Activated naive CD8-positive, alpha-beta T cell treated with anti-CD3 and anti-CD28 coated beads for 36 hours (primary cell): ENCODE measurements around the gene GIGYF2. TPM values are rescaled to one million over a fixed set of nuclear protein-coding genes. Genes with fewer than 3 reads are reported as not detected.
A peak's percentile ranks its signal among the peaks of the same experiment; 100 is the strongest.

Source experiments
- DNase-seq: peaks from one replicate; pipeline ENCODE4 v3.0.0; 2021
- H3K27ac Mint-ChIP-seq: one replicate; pipeline ENCODE4 v1.8.0; 2022; ENCODE audit warnings: mild to moderate bottlenecking, moderate library complexity, mixed read lengths
- H3K27me3 Mint-ChIP-seq: one replicate; pipeline ENCODE4 v1.8.0; 2022; ENCODE audit warnings: mild to moderate bottlenecking, mixed read lengths
- H3K36me3 Mint-ChIP-seq: one replicate; pipeline ENCODE4 v1.8.0; 2021; ENCODE audit warnings: mild to moderate bottlenecking, mixed read lengths
- H3K4me1 Mint-ChIP-seq: one replicate; pipeline ENCODE4 v1.8.0; 2021; ENCODE audit warnings: mixed read lengths
- H3K4me3 Mint-ChIP-seq: one replicate; pipeline ENCODE4 v1.8.0; 2022; ENCODE audit warnings: mild to moderate bottlenecking, moderate library complexity, mixed read lengths
- H3K9me3 Mint-ChIP-seq: one replicate; pipeline ENCODE4 v1.8.0; 2022; ENCODE audit warnings: mixed read lengths
- total RNA-seq, 2 experiments: library from RNA; stranded (reverse); gene quantifications; one replicate each; pipeline ENCODE4 v1.2.3, GENCODE V29; 2021

Gene GIGYF2
- total RNA-seq, 2 experiments from 2014 or later, result 45.2 to 45.7 TPM

DNA sequence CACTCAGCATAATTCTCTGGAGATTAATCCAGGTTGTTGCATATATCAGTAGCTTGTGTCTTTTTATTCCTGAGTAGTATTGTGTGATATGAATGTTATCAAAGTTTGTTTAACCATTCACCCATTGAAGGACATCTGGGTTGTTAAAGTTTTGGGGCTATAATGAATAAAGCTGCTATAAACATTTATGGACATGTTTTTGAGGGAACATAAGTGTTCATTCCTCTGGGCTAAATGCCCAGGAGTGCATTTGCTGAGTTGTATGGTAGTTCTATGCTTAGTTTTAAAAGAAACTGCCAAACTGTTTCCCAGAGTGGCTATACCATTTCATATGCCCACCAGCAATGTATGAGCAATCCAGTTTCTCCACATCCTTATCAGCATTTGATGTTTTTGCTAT lies 101.1 kb downstream of the GIGYF2 start:
- peaks cover 10% of the 10 kb centered on the region for H3K9me3 Mint-ChIP-seq
- H3K27ac Mint-ChIP-seq, result no peak overlapping the region
- H3K36me3 Mint-ChIP-seq, result peaks cover 47% of the 10 kb centered on the region
- H3K4me1 Mint-ChIP-seq, result no peaks in the 10 kb centered on the region
- no peaks in the 10 kb centered on the region for H3K27me3 Mint-ChIP-seq
- DNase-seq, result no peak
- no peak overlapping the region for H3K4me3 Mint-ChIP-seq

DNA sequence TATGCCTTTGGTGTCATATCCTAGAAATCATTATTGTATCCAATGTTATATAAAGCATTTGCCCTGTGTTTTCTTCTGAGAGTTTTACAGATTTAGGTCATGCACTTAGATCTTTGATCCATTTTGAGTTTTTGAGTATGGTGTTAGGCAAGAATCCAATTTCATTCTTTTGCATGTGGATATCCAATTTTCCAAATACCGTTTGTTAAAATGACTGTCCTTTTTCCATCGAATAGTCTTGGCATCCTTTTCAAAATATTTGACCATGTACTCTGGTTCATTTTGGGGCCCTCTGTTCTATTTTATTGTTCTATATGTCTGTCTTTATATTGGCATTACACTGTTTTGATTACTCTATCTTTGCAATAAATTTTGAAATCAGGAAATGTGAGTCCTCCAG lies 103.0 kb downstream of the GIGYF2 start:
- H3K27ac Mint-ChIP-seq, result no peak overlapping the region
- H3K4me1 Mint-ChIP-seq, result no peaks in the 10 kb centered on the region
- peaks cover 60% of the 10 kb centered on the region for H3K36me3 Mint-ChIP-seq

DNA sequence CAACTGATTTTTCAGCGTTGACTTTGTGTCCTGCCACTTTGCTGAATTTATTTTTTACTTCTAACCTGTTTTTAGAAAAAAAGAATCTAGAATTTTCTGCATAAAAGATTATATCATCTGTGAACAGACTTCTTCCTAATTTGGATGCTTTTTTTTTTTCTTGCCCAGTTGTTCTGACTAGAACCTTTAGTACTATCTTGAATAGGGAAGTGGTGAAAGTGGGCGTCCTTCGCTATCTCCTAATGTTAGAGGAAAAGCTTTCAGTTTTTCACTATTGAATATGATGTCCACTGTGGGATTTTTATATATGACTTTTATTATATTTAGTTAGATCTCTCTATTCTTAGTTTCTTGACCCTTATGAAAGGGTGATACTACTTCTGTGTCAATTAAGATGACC lies 105.0 kb downstream of the GIGYF2 start:
- DNase-seq, result no peak

More for the DNA sequence above, 103.0 kb downstream of the GIGYF2 start:
- H3K27me3 Mint-ChIP-seq, result no peaks in the 10 kb centered on the region
- DNase-seq, result no peak
- no peak overlapping the region for H3K4me3 Mint-ChIP-seq
- peaks cover 10% of the 10 kb centered on the region for H3K9me3 Mint-ChIP-seq

DNA sequence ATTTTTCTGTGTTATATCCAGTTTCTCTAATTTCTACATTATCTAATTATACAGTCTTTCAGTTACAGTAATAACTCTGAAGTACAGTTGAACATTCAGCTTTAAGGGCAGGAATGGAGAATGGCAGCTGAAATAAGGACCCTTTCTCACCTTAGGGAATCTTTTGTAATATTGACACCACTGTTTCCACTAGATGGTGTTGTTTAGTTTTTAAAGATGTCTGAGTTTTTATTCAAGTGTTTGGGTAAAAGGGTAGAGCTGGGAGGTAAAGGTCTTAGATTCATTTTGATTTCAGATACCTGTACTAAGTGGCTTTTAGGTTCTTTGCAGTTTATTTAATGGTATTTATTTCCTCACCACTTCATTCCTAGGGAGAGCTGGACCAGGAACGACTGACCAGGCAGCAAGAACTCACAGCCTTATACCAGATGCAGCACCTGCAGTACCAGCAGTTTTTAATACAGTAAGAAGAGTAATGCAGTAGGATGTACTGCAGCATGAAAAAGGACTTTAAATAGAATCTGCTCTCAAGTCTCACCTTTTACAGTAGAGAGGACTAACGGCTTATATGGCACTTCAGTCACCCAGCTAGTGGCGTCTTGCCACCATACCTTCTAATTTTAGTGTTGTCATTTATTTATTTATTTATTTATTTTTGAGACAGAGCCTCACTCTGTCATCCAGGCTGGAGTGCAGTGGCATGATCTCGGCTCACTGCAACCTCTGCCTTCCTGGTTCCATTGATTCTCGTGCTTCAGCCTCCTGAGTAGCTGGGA lies 112.4 kb downstream of the GIGYF2 start:
- Mint-ChIP-seq H3K27me3 (no peaks in the 10 kb centered on the region), H3K4me1 (peaks cover 3% of the 10 kb centered on the region), H3K36me3 (peaks cover 17% of the 10 kb centered on the region), H3K27ac (no peak overlapping the region), H3K4me3 (no peak overlapping the region), H3K9me3 (no peaks in the 10 kb centered on the region)
- no peak for DNase-seq

More for the DNA sequence above, 105.0 kb downstream of the GIGYF2 start:
- Mint-ChIP-seq H3K36me3 (peaks cover 56% of the 10 kb centered on the region), H3K4me1 (no peaks in the 10 kb centered on the region), H3K27ac (no peak overlapping the region), H3K9me3 (peaks cover 10% of the 10 kb centered on the region), H3K27me3 (no peaks in the 10 kb centered on the region), H3K4me3 (no peak overlapping the region)

DNA sequence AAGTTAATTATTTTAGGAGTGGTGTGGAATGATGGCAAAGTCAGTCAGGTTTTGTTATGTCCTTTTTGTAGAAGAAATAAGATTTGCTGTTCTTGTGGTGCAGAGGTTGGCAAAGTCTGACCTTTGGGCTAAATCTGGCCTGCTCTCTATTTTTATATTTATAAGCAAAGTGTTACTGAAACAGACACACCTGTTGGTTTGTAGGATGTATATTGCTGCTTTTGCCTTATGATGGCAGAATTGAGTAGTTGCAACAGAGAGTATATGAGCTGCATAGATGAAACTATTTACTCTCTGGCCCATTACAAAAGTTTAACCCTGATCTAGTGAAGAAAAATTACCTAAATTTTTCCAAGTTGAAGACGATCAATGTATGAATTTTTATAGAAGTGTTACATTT lies 113.3 kb downstream of the GIGYF2 start:
- Mint-ChIP-seq H3K36me3 (peaks cover 10% of the 10 kb centered on the region), H3K27me3 (no peaks in the 10 kb centered on the region), H3K4me3 (no peak overlapping the region), H3K9me3 (no peaks in the 10 kb centered on the region), H3K4me1 (peaks cover 3% of the 10 kb centered on the region), H3K27ac (no peak overlapping the region)
- no peak for DNase-seq

DNA sequence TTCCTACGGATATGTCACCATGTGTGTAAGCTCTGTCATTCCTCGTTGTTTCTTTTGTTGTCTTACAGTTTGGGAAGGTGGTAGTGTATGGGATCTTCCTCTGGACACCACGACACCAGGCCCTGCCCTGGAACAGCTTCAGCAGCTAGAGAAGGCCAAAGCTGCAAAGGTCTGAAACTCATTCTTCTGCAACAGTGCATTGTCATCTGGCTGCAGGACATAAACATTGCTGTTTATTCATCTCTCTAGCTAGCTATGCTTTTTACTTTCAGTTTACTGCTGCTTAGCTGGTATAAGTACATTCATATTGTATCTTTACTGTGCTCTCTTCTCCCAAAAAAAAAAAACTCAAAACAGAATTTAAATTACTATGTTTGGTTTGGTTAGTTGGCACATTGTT lies 118.4 kb downstream of the GIGYF2 start:
- DNase-seq, result no peak
- Mint-ChIP-seq H3K27me3 (no peaks in the 10 kb centered on the region), H3K27ac (no peak overlapping the region), H3K4me1 (peaks cover 13% of the 10 kb centered on the region), H3K9me3 (no peaks in the 10 kb centered on the region), H3K4me3 (no peak overlapping the region), H3K36me3 (peaks cover 32% of the 10 kb centered on the region)

DNA sequence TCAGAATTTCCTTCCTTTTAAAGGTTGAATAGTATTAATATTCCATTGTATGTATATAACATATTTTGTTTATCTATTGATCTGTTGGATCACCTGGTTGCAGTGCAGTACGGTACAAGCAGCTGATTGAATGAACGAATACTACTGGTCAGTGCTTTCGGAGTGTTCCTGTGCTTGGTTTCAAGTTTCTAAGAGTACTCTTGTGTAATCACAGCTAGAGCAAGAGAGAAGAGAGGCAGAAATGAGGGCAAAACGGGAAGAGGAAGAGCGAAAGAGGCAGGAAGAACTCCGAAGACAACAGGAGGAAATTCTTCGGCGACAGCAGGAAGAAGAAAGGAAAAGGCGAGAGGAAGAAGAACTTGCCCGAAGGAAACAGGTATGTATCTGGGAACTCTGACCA lies 119.5 kb downstream of the GIGYF2 start:
- Mint-ChIP-seq H3K27me3 (no peaks in the 10 kb centered on the region), H3K9me3 (no peaks in the 10 kb centered on the region), H3K27ac (no peak overlapping the region), H3K36me3 (peaks cover 31% of the 10 kb centered on the region), H3K4me1 (peaks cover 10% of the 10 kb centered on the region), H3K4me3 (no peak overlapping the region)
- no peak for DNase-seq

DNA sequence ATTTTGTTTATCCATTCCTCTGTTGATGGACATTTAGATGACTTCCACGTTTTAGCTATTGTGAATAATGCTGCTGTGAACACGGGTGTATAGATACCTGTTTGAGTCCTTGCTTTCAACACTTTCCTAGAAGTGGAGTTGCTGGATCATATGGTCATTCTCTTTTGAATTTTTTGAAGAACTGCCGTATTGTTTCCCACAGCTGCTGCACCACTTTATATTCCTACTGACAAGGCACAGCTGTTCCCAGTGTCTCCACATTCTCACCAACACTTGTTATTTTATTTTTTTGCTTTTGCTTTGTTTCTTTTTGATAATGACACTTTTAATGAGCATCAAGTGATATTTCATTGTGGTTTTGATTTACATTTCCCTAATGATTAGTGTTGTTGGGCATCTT lies 120.6 kb downstream of the GIGYF2 start:
- Mint-ChIP-seq H3K4me1 (peaks cover 10% of the 10 kb centered on the region), H3K27me3 (no peaks in the 10 kb centered on the region), H3K36me3 (peaks cover 33% of the 10 kb centered on the region), H3K9me3 (no peaks in the 10 kb centered on the region), H3K27ac (no peak overlapping the region), H3K4me3 (no peak overlapping the region)
- DNase-seq, result no peak

DNA sequence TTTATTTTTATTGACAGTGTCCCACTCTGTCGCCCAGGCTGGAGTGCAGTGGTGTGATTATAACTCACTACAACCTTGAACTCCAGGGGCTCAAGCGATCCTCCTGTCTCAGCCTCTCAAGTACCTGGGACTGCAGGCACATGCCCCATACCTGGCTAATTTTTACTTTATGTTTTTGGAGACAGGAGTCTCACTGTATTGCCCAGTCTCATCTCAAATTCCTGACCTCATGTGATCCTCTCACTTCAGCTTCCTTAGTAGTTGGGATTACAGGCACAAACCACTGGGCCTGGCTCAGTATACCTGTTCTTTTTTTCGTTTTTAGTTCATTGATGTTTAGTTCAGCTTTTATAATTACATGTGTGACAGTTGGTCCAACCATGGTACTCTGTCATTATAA lies 132.9 kb downstream of the GIGYF2 start:
- DNase-seq, result no peak
- Mint-ChIP-seq H3K4me3 (no peak overlapping the region), H3K36me3 (peaks cover 30% of the 10 kb centered on the region), H3K9me3 (peaks cover 3% of the 10 kb centered on the region), H3K27me3 (no peaks in the 10 kb centered on the region), H3K4me1 (no peaks in the 10 kb centered on the region), H3K27ac (no peak overlapping the region)

DNA sequence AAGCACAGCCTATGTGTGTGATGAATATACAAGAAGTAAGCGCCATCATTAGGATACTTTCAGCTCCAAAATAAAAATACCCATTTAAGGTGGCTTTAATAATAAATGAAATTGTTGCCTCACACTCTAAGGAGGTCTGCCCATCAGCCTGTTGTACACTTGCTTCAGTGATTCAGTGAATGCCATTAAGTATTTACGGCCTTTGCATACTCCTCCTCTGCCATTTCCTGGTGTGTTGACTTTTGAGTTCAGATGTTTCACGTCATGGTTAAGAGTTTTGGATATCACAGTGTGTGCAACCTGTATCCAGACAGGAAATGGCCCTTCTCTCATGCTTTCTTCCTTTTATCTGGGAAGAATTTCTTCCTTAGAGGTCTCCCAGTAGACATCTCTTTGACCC lies 134.4 kb downstream of the GIGYF2 start:
- Mint-ChIP-seq H3K27ac (no peak overlapping the region), H3K4me1 (no peaks in the 10 kb centered on the region), H3K36me3 (peaks cover 20% of the 10 kb centered on the region), H3K4me3 (no peak overlapping the region), H3K27me3 (no peaks in the 10 kb centered on the region), H3K9me3 (no peaks in the 10 kb centered on the region)
- DNase-seq, result no peak

DNA sequence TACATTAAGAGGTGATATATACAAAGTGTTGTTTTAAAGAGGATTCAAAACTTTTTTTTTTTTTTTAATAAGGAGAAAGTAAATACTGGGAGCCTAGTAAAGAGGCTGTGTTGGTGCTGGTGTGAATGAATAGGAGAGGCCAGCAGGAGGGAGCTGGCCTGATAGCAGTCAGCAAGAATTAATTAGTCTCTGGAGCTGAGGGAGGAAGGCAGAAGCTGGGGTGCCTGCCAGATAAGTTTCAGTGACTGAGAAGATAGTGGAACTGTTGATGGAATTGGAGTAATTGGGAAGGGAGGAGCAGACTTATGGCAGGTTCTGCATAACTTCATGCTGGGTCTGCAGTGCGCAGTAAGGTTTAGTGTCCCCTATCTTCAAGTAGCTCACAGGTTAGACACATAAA lies 136.7 kb downstream of the GIGYF2 start:
- H3K4me3 Mint-ChIP-seq, result no peak overlapping the region
- H3K36me3 Mint-ChIP-seq, result peaks cover 16% of the 10 kb centered on the region
- H3K4me1 Mint-ChIP-seq, result peaks cover 13% of the 10 kb centered on the region
- no peaks in the 10 kb centered on the region for H3K9me3 Mint-ChIP-seq
- H3K27ac Mint-ChIP-seq, result no peak overlapping the region
- H3K27me3 Mint-ChIP-seq, result no peaks in the 10 kb centered on the region
- DNase-seq, result no peak

DNA sequence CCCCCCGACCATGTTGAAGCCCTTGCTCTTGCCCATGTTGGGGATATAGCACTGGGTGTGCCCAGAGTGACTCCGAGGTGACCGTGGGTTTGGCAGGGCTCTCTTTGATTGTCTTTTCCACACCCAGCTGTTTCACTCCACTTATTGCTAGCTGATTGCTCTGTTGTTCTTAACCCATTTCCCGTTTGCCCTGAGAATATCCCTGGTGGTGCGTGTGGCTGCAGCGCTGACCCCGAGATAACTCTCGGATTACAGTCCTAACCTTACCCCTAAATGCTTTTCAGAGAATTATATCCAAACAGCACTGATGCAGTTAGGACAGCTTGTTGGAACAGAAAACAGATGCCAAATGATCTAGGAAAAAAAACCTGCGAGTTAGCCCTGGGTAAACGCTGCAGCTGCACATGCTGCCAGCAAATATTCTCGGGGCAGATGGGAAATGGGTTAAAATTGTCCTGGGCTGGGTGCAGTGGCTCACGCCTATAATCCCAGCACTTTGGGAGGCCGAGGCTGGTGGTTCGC lies 138.6 kb downstream of the GIGYF2 start:
- Mint-ChIP-seq H3K27ac (no peak overlapping the region), H3K4me3 (no peak overlapping the region)

DNA sequence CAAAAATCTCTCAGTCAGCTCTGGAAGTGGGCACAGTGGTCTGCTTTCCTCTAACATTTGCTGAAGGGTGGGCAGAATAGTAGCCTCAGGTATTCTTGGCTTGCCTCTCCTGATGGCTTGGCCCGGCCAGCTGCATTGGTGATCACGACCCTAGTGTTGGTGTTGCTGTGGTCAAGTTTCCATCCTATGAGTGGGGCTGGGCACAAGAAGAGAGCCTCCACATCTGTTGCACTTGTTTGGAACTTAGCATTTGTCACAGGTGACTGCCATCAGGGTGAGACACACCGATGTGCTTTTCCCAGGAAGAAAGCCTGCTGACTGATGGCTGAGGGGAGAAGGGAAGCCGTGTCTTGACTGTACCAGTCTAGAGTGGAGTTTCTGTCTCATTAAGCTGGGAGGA lies 139.8 kb downstream of the GIGYF2 start:
- no peaks in the 10 kb centered on the region for H3K27me3 Mint-ChIP-seq
- no peaks in the 10 kb centered on the region for H3K9me3 Mint-ChIP-seq
- H3K36me3 Mint-ChIP-seq, result peaks cover 30% of the 10 kb centered on the region
- no peak overlapping the region for H3K4me3 Mint-ChIP-seq
- DNase-seq, result no peak
- H3K4me1 Mint-ChIP-seq, result peaks cover 24% of the 10 kb centered on the region
- peak overlapping the region; percentile 27 for H3K27ac Mint-ChIP-seq

More for the DNA sequence above, 138.6 kb downstream of the GIGYF2 start:
- no peaks in the 10 kb centered on the region for H3K27me3 Mint-ChIP-seq
- no peak for DNase-seq
- no peaks in the 10 kb centered on the region for H3K9me3 Mint-ChIP-seq
- peaks cover 24% of the 10 kb centered on the region for H3K4me1 Mint-ChIP-seq
- peaks cover 27% of the 10 kb centered on the region for H3K36me3 Mint-ChIP-seq

DNA sequence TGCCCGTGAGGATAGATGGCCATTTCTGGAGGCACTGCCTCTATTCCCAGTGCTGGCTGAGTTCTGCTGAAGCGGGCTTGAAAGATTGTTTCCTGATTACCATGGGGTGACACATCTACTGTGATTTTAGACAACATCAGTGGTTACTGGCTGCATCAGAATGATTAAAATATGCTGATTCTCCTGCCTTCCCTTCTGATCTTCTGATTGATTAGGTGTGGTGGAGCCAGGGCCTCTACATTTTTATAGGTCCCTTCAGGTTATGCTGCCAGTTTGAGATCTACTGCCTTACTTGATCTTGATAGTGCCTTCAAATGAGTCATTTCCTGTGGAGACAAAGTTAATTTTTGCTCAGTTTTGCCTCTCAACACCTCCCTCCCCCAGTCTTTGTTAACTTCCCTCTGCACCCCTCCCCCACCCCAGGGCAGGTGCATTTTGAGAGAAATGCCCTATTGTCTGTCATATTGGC lies 141.3 kb downstream of the GIGYF2 start:
- H3K4me1 Mint-ChIP-seq, result peaks cover 24% of the 10 kb centered on the region
- DNase-seq, result peak; percentile 61
- H3K27ac Mint-ChIP-seq, result peak overlapping the region; percentile 82
- peaks cover 28% of the 10 kb centered on the region for H3K36me3 Mint-ChIP-seq
- peak overlapping the region; percentile 18 for H3K4me3 Mint-ChIP-seq
- H3K27me3 Mint-ChIP-seq, result no peaks in the 10 kb centered on the region
- H3K9me3 Mint-ChIP-seq, result no peaks in the 10 kb centered on the region

DNA sequence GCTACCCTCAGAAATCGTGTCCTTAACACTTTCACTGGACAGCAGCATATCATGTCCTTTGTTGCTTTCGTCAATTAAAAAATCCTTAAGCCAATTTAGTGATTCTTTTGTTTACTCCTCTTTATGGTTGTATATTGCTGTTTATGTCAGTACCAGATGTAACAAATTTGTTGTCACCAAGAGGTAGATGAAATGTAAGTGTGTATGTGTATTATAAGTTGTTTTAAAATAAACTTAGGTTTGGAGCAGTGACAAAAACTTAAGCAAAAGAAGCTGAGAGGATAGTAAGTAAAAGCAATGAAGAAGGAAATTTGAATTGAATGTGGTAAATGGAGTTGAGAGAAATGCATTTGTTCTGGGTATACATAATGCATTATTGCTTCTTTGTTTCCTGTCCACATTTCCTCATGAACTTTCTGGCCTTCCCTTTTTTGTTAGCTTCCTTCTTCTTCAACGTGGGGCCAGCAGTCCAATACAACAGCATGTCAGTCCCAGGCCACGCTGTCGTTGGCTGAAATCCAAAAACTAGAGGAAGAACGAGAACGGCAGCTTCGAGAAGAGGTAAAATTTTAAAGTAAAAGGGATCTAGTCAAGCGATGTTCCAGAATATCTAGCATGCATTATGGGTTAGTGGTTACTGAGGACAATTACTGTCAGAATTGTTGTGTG lies 142.4 kb downstream of the GIGYF2 start:
- no peak for DNase-seq
- no peak overlapping the region for H3K4me3 Mint-ChIP-seq
- no peaks in the 10 kb centered on the region for H3K9me3 Mint-ChIP-seq
- peaks cover 25% of the 10 kb centered on the region for H3K36me3 Mint-ChIP-seq
- H3K4me1 Mint-ChIP-seq, result peaks cover 24% of the 10 kb centered on the region
- H3K27ac Mint-ChIP-seq, result peak overlapping the region; percentile 21
- no peaks in the 10 kb centered on the region for H3K27me3 Mint-ChIP-seq
